ENCODE results near the gene KRTAP20-2. TPM values are rescaled to one million over a fixed set of nuclear protein-coding genes. Genes with fewer than 3 reads are reported as not detected.

The KRTAP20-2 gene
- not detected in 2 replicates for total RNA-seq (2014; rRNA removed; shearing (Covaris generic))

- DNase-seq (ENCODE audit: low spot score), result no peak
These were observed at the start of gene KRTAP20-2 for GRCh38 chr21:30634906-30635305. KRTAP20-2 (plus strand) TSS chr21:30635206; CDS start chr21:30635264, 58 bp downstream.

- DNase-seq (ENCODE audit: low spot score), result no peak
These were observed 44.7 kb upstream of the KRTAP20-2 start, which contains the start of gene KRTAP22-2 for GRCh38 chr21:30590297-30590696. KRTAP22-2 (minus strand) TSS chr21:30590397.

GRCh38 chr21:30592140-30592539 lies 42.9 kb upstream of the KRTAP20-2 start, which contains the start of gene KRTAP6-3:
KRTAP6-3 (plus strand) TSS chr21:30592440; CDS start chr21:30592446, 6 bp downstream.
- DNase-seq (ENCODE audit: low spot score), result no peak

GRCh38 chr21:30598802-30599201 lies 36.2 kb upstream of the KRTAP20-2 start, which contains the start of gene KRTAP6-2:
KRTAP6-2 (minus strand) TSS chr21:30598902; CDS start chr21:30598874, 28 bp downstream.
- no peak for DNase-seq (ENCODE audit: low spot score)

- no peak for DNase-seq (ENCODE audit: low spot score)
These were observed 34.2 kb upstream of the KRTAP20-2 start, which contains the start of gene KRTAP22-1 for GRCh38 chr21:30600787-30601186. KRTAP22-1 (plus strand) TSS chr21:30601087.

GRCh38 chr21:30605968-30606367 lies 29.0 kb upstream of the KRTAP20-2 start:
- DNase-seq (ENCODE audit: low spot score), result peak; percentile 22

- DNase-seq (ENCODE audit: low spot score), result no peak
These were observed 22.9 kb upstream of the KRTAP20-2 start for GRCh38 chr21:30612132-30612531.

- no peak for DNase-seq (ENCODE audit: low spot score)
These were observed 21.2 kb upstream of the KRTAP20-2 start, which contains the start of gene KRTAP6-1 for GRCh38 chr21:30613836-30614235. KRTAP6-1 (minus strand) TSS chr21:30613930; CDS start chr21:30613904, 26 bp downstream.

GRCh38 chr21:30615199-30615598 lies 19.8 kb upstream of the KRTAP20-2 start:
- DNase-seq (ENCODE audit: low spot score), result no peak

GRCh38 chr21:30616125-30616524 lies 18.9 kb upstream of the KRTAP20-2 start, which contains the start of gene KRTAP20-1:
KRTAP20-1 (plus strand) TSS chr21:30616425; CDS start chr21:30616455, 30 bp downstream.
- no peak for DNase-seq (ENCODE audit: low spot score)

- no peak for DNase-seq (ENCODE audit: low spot score)
These were observed 14.9 kb upstream of the KRTAP20-2 start for GRCh38 chr21:30620080-30620479.

GRCh38 chr21:30620522-30620921 lies 14.5 kb upstream of the KRTAP20-2 start, which contains the start of gene KRTAP20-4:
KRTAP20-4 (plus strand) TSS chr21:30620627.
- DNase-seq (ENCODE audit: low spot score), result no peak

- DNase-seq (ENCODE audit: low spot score), result no peak
These were observed 11.6 kb upstream of the KRTAP20-2 start for GRCh38 chr21:30623362-30623761.

GRCh38 chr21:30625449-30626165 lies 9.4 kb upstream of the KRTAP20-2 start:
- no peak for DNase-seq (ENCODE audit: low spot score)

GRCh38 chr21:30628109-30628508 lies 6.9 kb upstream of the KRTAP20-2 start:
- no peak for DNase-seq (ENCODE audit: low spot score)

- no peak for DNase-seq (ENCODE audit: low spot score)
These were observed 5.8 kb upstream of the KRTAP20-2 start for GRCh38 chr21:30629200-30629599.

- no peak for DNase-seq (ENCODE audit: low spot score)
These were observed 3.7 kb downstream of the KRTAP20-2 start for GRCh38 chr21:30638686-30639085.

- DNase-seq (ENCODE audit: low spot score), result no peak
These were observed 7.6 kb downstream of the KRTAP20-2 start, which contains the start of gene KRTAP20-3 for GRCh38 chr21:30642564-30642963. KRTAP20-3 (plus strand) TSS chr21:30642864.

- no peak for DNase-seq (ENCODE audit: low spot score)
These were observed 12.0 kb downstream of the KRTAP20-2 start for GRCh38 chr21:30646904-30647414.

- no peak for DNase-seq (ENCODE audit: low spot score)
These were observed 17.9 kb downstream of the KRTAP20-2 start for GRCh38 chr21:30652891-30653290.

- no peak for DNase-seq (ENCODE audit: low spot score)
These were observed 33.8 kb downstream of the KRTAP20-2 start for GRCh38 chr21:30668776-30669175.

GRCh38 chr21:30672985-30673650 lies 38.1 kb downstream of the KRTAP20-2 start:
- DNase-seq (ENCODE audit: low spot score), result no peak
